ENCODE measurements around the gene DMC1.

The DMC1 gene

DNA sequence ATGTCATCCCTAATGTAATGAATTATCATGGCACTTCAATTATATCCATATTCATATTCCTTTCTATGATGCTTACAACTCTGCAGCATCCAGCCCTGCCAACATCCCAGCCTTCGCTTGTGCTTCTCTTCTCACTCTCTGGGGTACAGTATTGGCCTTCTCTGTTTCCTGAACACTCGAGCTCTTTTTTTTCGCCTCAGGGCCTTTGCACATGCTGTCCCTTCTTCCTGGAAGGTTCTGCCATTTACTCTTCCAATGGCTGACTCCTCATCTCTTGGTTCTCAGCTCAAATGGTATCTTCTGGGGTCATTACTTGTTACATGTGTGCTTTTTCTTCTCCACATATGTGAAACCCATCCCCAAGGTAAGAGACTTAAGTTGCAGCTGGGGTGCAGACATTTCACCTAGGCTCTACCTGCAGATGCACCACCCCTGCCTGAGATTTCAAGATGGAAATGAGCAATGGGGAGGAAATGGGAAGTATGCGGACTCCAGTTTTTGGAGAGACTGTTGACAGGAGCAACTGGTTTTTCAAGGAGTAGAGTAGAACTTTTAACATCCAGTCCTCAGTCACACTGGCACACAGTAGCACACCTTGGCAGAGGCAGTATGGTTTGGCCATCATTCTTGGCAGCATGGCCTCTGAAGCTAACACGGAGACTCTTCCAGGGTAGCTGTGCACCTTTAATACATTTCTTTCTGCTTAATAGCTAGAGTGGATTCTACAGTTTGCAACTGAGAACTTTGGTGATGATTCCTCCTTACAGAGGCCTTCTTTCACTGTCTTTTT, 42.4 kb upstream of the DMC1 start:
- Histone ChIP-seq H3K36me3 (ENCODE audit: control insufficient read depth in 4 of 4, insufficient read depth in 4 of 4, low read length in 3 of 4) (no peaks in the 10 kb centered on the region), H3K4me1 (ENCODE audit: control extremely low read depth in 1 of 4, control insufficient read depth in 4 of 4, insufficient read depth in 4 of 4, low read length in 3 of 4) (no peaks in the 10 kb centered on the region), H3K27me3 (replicated peaks in 2 of 5; ENCODE audit: control insufficient read depth in 4 of 5, insufficient read depth in 5 of 5, low read length in 4 of 5) (no peaks in the 10 kb centered on the region), H3K9me3 (ENCODE audit: control extremely low read depth in 1 of 5, control insufficient read depth in 4 of 5, insufficient read depth in 2 of 5, low read depth in 1 of 5, low read length in 4 of 5) (no peaks in the 10 kb centered on the region), H3K4me3 (ENCODE audit: control insufficient read depth in 1 of 7, extremely low read depth in 1 of 7, insufficient read depth in 4 of 7, low read depth in 2 of 7, low read length in 6 of 7) (no peak overlapping the region), H3K27ac (ENCODE audit: insufficient read depth in 1 of 2, low read depth in 1 of 2, low read length in 2 of 2, poor library complexity in 1 of 2, severe bottlenecking in 2 of 2) (no peak overlapping the region)
- 95% methylated on average over 4 of the region's 5 CpGs for WGBS (ENCODE audit: insufficient coverage)
- ChIA-PET POLR2A (interaction anchor here (0.6 kb wide), 1 partner anchor 526 kb away, joined by 3 read pairs; no protein-coding TSS in a partner anchor), CTCF (no interaction called here)
- no peak for DNase-seq

DNA sequence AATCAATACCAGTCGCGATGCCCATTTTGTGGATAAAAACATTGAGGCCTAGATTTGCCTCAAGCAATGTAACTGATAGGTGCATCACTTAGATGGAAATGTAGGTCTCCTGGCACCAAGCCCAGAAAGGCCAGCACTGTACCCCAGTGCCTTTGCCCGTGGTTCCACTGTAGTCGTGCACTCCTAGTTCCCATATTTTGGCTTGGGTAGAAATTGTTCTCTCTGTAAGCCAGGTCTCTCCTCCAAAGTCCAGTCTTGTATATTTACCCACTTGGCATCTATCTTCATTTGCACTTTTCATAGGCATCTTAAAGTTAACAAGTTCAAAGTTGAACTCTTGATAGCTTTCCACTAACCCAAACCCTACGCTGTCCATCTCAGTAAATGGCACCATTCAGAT, 41.6 kb upstream of the DMC1 start:
- 96% methylated on average over 3 of the region's 5 CpGs for WGBS (ENCODE audit: insufficient coverage)
- POLR2A ChIA-PET: interaction anchor here (0.6 kb wide), 1 partner anchor 525 kb away, joined by 3 read pairs; no protein-coding TSS in a partner anchor
- no peaks in the 10 kb centered on the region for H3K9me3 ChIP-seq (ENCODE audit: control extremely low read depth in 1 of 5, control insufficient read depth in 4 of 5, insufficient read depth in 2 of 5, low read depth in 1 of 5, low read length in 4 of 5)

DNA sequence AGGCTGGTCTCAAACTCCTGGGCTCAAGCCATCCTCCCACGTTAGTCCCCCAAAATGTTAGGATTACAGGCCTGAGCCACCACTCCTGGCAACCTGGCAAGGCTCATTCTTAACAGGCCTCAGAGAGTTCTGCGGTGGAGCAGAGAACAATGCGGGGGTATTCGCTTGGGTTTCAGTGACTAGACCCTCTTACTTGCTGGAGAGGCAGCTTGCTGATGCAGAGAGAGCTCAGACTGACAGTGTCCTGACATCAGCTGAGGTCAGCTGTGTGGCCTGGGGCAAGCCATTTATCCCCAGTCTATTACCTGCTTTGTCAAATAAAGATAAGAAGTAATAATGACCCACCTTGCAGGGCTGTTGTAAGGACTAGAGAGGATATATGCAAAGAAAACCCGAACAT, 40.3 kb upstream of the DMC1 start:
- Histone ChIP-seq H3K27me3 (replicated peaks in 2 of 5; ENCODE audit: control insufficient read depth in 4 of 5, insufficient read depth in 5 of 5, low read length in 4 of 5) (no peaks in the 10 kb centered on the region), H3K4me3 (ENCODE audit: control insufficient read depth in 1 of 7, extremely low read depth in 1 of 7, insufficient read depth in 4 of 7, low read depth in 2 of 7, low read length in 6 of 7) (no peak overlapping the region), H3K36me3 (ENCODE audit: control insufficient read depth in 4 of 4, insufficient read depth in 4 of 4, low read length in 3 of 4) (no peaks in the 10 kb centered on the region), H3K4me1 (ENCODE audit: control extremely low read depth in 1 of 4, control insufficient read depth in 4 of 4, insufficient read depth in 4 of 4, low read length in 3 of 4) (no peaks in the 10 kb centered on the region), H3K9me3 (ENCODE audit: control extremely low read depth in 1 of 5, control insufficient read depth in 4 of 5, insufficient read depth in 2 of 5, low read depth in 1 of 5, low read length in 4 of 5) (no peaks in the 10 kb centered on the region), H3K27ac (ENCODE audit: insufficient read depth in 1 of 2, low read depth in 1 of 2, low read length in 2 of 2, poor library complexity in 1 of 2, severe bottlenecking in 2 of 2) (no peak overlapping the region)
- POLR2A ChIA-PET: no interaction called here
- WGBS (ENCODE audit: insufficient coverage): 97% methylated on average over 4 of the region's 5 CpGs
- no peak for DNase-seq
- CTCF ChIA-PET: no interaction called here

More for the DNA sequence above, 41.6 kb upstream of the DMC1 start:
- CTCF ChIA-PET: no interaction called here
- Histone ChIP-seq H3K4me3 (ENCODE audit: control insufficient read depth in 1 of 7, extremely low read depth in 1 of 7, insufficient read depth in 4 of 7, low read depth in 2 of 7, low read length in 6 of 7) (no peak overlapping the region), H3K27ac (ENCODE audit: insufficient read depth in 1 of 2, low read depth in 1 of 2, low read length in 2 of 2, poor library complexity in 1 of 2, severe bottlenecking in 2 of 2) (no peak overlapping the region), H3K4me1 (ENCODE audit: control extremely low read depth in 1 of 4, control insufficient read depth in 4 of 4, insufficient read depth in 4 of 4, low read length in 3 of 4) (no peaks in the 10 kb centered on the region), H3K36me3 (ENCODE audit: control insufficient read depth in 4 of 4, insufficient read depth in 4 of 4, low read length in 3 of 4) (no peaks in the 10 kb centered on the region), H3K27me3 (replicated peaks in 2 of 5; ENCODE audit: control insufficient read depth in 4 of 5, insufficient read depth in 5 of 5, low read length in 4 of 5) (no peaks in the 10 kb centered on the region)
- DNase-seq: no peak

DNA sequence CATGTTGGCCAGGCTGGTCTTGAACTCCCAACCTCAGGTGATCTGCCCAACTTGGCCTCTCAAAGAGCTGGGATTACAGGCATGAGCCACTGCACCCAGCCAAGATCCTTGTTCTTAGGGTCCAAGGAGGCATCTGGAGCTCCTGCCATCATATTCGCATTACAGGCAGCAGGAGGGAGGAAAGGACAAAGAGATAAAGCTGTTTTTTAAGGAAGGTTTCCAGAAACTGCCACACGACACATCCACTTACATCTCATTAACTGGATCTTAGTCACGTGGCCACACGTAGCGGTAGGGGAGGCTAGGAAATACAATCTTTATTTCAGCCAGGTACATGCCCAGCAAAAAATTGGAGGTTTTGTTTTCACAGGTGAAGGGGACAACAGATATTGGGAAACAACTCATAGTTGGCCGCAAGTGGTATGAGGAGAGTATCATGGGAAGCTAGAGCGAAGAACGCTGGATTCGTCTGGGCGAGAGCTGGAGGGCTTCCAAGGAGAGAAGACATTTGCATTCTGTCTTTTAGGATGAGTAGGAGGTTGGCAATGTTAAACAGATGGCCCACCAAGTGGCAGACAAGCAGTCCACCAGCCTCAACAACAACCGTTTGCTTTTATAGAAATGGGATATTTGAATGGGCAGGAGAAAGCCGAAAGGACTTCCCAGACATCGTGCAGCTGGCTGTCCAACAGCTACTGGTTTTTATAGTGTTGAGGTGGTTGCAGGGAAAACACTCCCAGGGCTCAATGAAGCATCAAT, 39.2 kb upstream of the DMC1 start:
- CTCF ChIA-PET: no interaction called here
- H3K4me1 ChIP-seq (ENCODE audit: control extremely low read depth in 1 of 4, control insufficient read depth in 4 of 4, insufficient read depth in 4 of 4, low read length in 3 of 4): no peaks in the 10 kb centered on the region
- H3K36me3 ChIP-seq (ENCODE audit: control insufficient read depth in 4 of 4, insufficient read depth in 4 of 4, low read length in 3 of 4): no peaks in the 10 kb centered on the region
- DNase-seq: no peak
- no peaks in the 10 kb centered on the region for H3K9me3 ChIP-seq (ENCODE audit: control extremely low read depth in 1 of 5, control insufficient read depth in 4 of 5, insufficient read depth in 2 of 5, low read depth in 1 of 5, low read length in 4 of 5)
- no peaks in the 10 kb centered on the region for H3K27me3 ChIP-seq (replicated peaks in 2 of 5; ENCODE audit: control insufficient read depth in 4 of 5, insufficient read depth in 5 of 5, low read length in 4 of 5)
- POLR2A ChIA-PET: no interaction called here
- WGBS (ENCODE audit: insufficient coverage): 100% methylated on average over 4 of the region's 13 CpGs
- no peak overlapping the region for H3K4me3 ChIP-seq (ENCODE audit: control insufficient read depth in 1 of 7, extremely low read depth in 1 of 7, insufficient read depth in 4 of 7, low read depth in 2 of 7, low read length in 6 of 7)
- no peak overlapping the region for H3K27ac ChIP-seq (ENCODE audit: insufficient read depth in 1 of 2, low read depth in 1 of 2, low read length in 2 of 2, poor library complexity in 1 of 2, severe bottlenecking in 2 of 2)

DNA sequence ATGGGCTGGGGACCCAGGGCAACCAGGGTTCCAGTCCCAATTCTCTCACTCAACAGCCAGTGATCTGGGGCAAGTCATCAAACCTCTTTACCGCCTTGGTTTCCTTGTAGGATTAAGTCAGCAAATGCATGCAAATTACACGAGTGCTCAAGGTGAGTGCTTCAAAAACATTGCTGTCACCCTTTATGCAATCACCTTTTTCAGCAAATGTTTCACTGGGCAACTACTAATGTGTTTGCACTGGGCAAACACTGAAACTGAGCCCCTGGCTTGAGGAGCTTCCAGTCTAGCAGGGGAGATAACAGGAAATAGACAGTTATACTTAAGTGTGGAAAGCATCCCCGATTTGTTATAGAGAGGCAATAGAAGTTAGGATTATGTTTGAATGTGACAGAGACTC, 37.7 kb upstream of the DMC1 start:
- POLR2A ChIA-PET: no interaction called here
- 90% methylated on average over 2 of the region's 3 CpGs for WGBS (ENCODE audit: insufficient coverage)
- no peak for DNase-seq

DNA sequence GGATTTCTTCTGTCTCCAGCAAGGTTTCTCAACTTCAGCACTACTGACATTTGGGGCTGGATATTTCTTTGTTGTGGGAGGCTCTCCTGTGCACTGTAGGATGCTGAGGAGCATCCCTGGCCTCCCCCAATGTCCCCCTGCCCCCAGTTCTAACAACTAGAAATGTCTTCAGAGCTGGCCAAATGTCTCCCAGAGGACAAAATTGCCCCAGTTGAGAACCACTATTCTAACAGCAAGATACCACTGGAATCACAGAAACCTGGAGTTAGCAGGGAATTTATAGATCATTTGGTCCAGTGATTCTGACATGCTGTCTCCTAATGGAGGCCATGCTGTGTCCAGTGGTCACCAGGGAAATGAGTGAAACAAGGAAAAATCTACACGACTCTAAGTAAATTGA, 32.2 kb upstream of the DMC1 start:
- CTCF ChIA-PET: no interaction called here
- POLR2A ChIA-PET: no interaction called here

More for the DNA sequence above, 37.7 kb upstream of the DMC1 start:
- no peaks in the 10 kb centered on the region for H3K4me1 ChIP-seq (ENCODE audit: control extremely low read depth in 1 of 4, control insufficient read depth in 4 of 4, insufficient read depth in 4 of 4, low read length in 3 of 4)
- no peak overlapping the region for H3K4me3 ChIP-seq (ENCODE audit: control insufficient read depth in 1 of 7, extremely low read depth in 1 of 7, insufficient read depth in 4 of 7, low read depth in 2 of 7, low read length in 6 of 7)
- CTCF ChIA-PET: interaction anchor here (0.5 kb wide), 1 partner anchor 1890 kb away, joined by 4 read pairs; no protein-coding TSS in a partner anchor
- no peak overlapping the region for H3K27ac ChIP-seq (ENCODE audit: insufficient read depth in 1 of 2, low read depth in 1 of 2, low read length in 2 of 2, poor library complexity in 1 of 2, severe bottlenecking in 2 of 2)
- H3K9me3 ChIP-seq (ENCODE audit: control extremely low read depth in 1 of 5, control insufficient read depth in 4 of 5, insufficient read depth in 2 of 5, low read depth in 1 of 5, low read length in 4 of 5): no peaks in the 10 kb centered on the region
- no peaks in the 10 kb centered on the region for H3K27me3 ChIP-seq (replicated peaks in 2 of 5; ENCODE audit: control insufficient read depth in 4 of 5, insufficient read depth in 5 of 5, low read length in 4 of 5)
- no peaks in the 10 kb centered on the region for H3K36me3 ChIP-seq (ENCODE audit: control insufficient read depth in 4 of 4, insufficient read depth in 4 of 4, low read length in 3 of 4)

DNA sequence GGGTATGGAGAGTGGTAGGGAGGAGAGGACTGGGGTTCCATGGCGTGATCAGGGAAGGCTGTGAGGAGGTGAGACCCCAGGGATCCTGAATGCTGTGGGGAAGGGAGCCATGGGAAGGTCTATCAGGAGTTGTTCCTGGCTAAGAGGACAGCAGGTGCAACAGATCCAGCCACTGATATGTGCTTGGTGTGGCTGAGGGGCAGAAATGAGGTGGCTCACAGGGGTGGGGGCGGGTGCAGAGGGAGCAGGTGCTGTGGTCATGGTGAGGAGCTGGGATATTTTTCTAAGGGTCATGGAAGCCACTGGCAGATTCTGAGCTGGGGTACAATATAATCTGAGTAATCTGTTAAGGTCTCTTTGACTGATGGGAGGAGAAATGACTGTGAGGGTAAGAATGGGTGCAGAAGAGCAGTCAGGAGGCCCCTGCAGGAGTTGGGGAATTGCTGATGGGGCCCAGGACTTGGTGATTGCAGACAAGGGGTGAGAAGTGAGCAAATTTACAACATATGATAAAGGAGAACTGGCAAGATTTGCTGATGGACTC, 31.3 kb upstream of the DMC1 start:
- WGBS (ENCODE audit: insufficient coverage): 100% methylated on average over 2 of the region's 2 CpGs
- POLR2A ChIA-PET: no interaction called here
- no peaks in the 10 kb centered on the region for H3K27me3 ChIP-seq (replicated peaks in 2 of 5; ENCODE audit: control insufficient read depth in 4 of 5, insufficient read depth in 5 of 5, low read length in 4 of 5)

More for the DNA sequence above, 32.2 kb upstream of the DMC1 start:
- H3K27ac ChIP-seq (ENCODE audit: insufficient read depth in 1 of 2, low read depth in 1 of 2, low read length in 2 of 2, poor library complexity in 1 of 2, severe bottlenecking in 2 of 2): no peak overlapping the region
- no peaks in the 10 kb centered on the region for H3K9me3 ChIP-seq (ENCODE audit: control extremely low read depth in 1 of 5, control insufficient read depth in 4 of 5, insufficient read depth in 2 of 5, low read depth in 1 of 5, low read length in 4 of 5)
- no peaks in the 10 kb centered on the region for H3K4me1 ChIP-seq (ENCODE audit: control extremely low read depth in 1 of 4, control insufficient read depth in 4 of 4, insufficient read depth in 4 of 4, low read length in 3 of 4)
- no peak overlapping the region for H3K4me3 ChIP-seq (ENCODE audit: control insufficient read depth in 1 of 7, extremely low read depth in 1 of 7, insufficient read depth in 4 of 7, low read depth in 2 of 7, low read length in 6 of 7)
- WGBS (ENCODE audit: insufficient coverage): no CpG with 5 or more reads among the region's 1 CpG
- no peak for DNase-seq
- H3K27me3 ChIP-seq (replicated peaks in 2 of 5; ENCODE audit: control insufficient read depth in 4 of 5, insufficient read depth in 5 of 5, low read length in 4 of 5): no peaks in the 10 kb centered on the region
- no peaks in the 10 kb centered on the region for H3K36me3 ChIP-seq (ENCODE audit: control insufficient read depth in 4 of 4, insufficient read depth in 4 of 4, low read length in 3 of 4)

More for the DNA sequence above, 31.3 kb upstream of the DMC1 start:
- no peak overlapping the region for H3K27ac ChIP-seq (ENCODE audit: insufficient read depth in 1 of 2, low read depth in 1 of 2, low read length in 2 of 2, poor library complexity in 1 of 2, severe bottlenecking in 2 of 2)
- CTCF ChIA-PET: no interaction called here
- no peak overlapping the region for H3K4me3 ChIP-seq (ENCODE audit: control insufficient read depth in 1 of 7, extremely low read depth in 1 of 7, insufficient read depth in 4 of 7, low read depth in 2 of 7, low read length in 6 of 7)
- no peaks in the 10 kb centered on the region for H3K4me1 ChIP-seq (ENCODE audit: control extremely low read depth in 1 of 4, control insufficient read depth in 4 of 4, insufficient read depth in 4 of 4, low read length in 3 of 4)
- H3K9me3 ChIP-seq (ENCODE audit: control extremely low read depth in 1 of 5, control insufficient read depth in 4 of 5, insufficient read depth in 2 of 5, low read depth in 1 of 5, low read length in 4 of 5): no peaks in the 10 kb centered on the region
- DNase-seq: no peak
- no peaks in the 10 kb centered on the region for H3K36me3 ChIP-seq (ENCODE audit: control insufficient read depth in 4 of 4, insufficient read depth in 4 of 4, low read length in 3 of 4)

Data from common myeloid progenitor, CD34-positive (primary cell).